T-helper 22 cell (primary cell): ENCODE measurements around the gene PPM1N.
"Not testable (repeated sequence)": the region's sequence is repeated elsewhere in the genome, so short reads cannot be mapped to it uniquely, and the experiment has no call there.

Source experiments
- DNase-seq: peaks from one replicate; pipeline ENCODE4 v3.0.0-alpha.2; 2020; ENCODE audit warnings: low read depth

The PPM1N gene

GRCh38 chr19:45510352-45510751, 12.1 kb downstream of the PPM1N start:
- not testable (repeated sequence) for DNase-seq

- no peak for DNase-seq
Measured at GRCh38 chr19:45511074-45511473, 12.8 kb downstream of the PPM1N start.

DNA sequence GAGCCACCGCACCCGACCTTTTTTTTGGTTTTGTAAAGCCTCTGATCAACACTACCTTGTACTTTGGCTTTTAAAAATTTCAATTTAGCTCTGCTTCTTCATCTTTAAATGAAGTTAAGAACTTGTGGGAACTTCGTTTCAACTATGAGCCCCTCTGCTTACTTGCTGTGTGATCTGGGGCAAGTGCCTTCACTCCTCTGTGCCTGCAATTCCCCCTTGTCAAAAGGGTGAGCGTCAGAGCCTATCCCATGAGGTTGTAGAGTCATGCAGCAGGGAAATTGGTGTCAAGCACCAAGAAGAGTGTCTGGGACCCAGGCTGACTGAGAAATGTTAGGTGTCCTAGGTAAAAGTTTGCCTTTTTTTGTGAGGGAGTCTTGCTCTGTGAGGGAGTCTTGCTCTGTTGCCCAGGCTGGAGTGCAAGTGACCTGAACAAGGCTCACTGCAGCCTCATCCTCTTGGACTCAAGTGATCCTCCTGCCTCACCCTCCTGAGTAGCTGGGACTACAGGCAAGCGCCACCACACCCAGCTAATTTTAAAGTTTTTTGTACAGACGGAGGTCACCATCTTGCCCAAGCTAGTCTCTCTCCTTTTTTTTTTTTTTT, 14.7 kb downstream of the PPM1N start:
- no peak for DNase-seq

- no peak for DNase-seq
Measured at GRCh38 chr19:45514376-45515051, 16.3 kb downstream of the PPM1N start.

DNA sequence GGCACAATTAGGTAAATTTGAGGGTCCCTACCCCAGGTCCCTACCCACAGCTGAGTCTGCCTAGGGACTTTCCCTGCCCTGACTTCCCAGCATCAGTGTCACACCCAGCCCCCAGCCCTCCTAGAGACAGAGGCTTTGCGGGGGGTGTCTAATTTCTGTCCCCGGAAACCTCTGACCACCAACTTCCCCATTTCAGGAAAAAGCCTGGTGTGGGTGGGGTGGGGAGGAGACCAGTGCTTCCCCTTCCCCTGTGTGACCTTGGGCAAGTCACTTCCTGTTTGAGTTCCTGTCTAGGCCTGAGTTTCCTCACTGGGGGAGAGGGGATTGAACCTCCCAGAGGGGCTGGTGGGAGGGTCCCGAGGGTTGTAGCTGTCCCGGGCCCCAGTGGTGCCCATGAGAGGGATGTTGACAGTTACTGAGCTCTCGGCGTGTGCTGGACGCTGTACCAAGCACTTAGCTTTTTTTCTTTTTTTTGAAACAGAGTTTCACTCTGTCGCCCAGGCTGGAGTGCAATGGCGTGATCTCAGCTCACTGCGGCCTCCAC, 16.9 kb downstream of the PPM1N start:
- peak; percentile 26 for DNase-seq

GRCh38 chr19:45515807-45516401, 17.7 kb downstream of the PPM1N start:
- DNase-seq: no peak

- no peak for DNase-seq
Measured at GRCh38 chr19:45517238-45517637, 19.0 kb downstream of the PPM1N start.

GRCh38 chr19:45517641-45518468, 19.6 kb downstream of the PPM1N start:
- no peak for DNase-seq

DNA sequence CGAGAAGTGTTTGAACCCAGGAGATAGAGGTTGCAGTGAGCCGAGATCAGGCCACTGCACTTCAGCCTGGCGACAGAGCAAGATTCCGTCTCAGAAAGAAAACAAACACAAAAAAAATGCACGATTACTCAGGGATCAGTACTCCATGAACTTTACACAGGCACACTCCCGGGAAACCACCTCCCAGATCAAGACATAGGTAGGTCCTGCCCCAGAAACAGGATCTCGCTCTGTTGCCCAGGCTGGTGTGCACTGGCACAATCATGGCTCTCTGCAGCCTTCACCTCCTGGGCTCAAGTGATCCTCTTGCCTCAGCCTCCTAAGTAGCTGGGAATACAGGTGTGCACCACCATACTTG, 20.2 kb downstream of the PPM1N start:
- no peak for DNase-seq

- no peak for DNase-seq
Measured at GRCh38 chr19:45522010-45522941, 24.0 kb downstream of the PPM1N start.

DNA sequence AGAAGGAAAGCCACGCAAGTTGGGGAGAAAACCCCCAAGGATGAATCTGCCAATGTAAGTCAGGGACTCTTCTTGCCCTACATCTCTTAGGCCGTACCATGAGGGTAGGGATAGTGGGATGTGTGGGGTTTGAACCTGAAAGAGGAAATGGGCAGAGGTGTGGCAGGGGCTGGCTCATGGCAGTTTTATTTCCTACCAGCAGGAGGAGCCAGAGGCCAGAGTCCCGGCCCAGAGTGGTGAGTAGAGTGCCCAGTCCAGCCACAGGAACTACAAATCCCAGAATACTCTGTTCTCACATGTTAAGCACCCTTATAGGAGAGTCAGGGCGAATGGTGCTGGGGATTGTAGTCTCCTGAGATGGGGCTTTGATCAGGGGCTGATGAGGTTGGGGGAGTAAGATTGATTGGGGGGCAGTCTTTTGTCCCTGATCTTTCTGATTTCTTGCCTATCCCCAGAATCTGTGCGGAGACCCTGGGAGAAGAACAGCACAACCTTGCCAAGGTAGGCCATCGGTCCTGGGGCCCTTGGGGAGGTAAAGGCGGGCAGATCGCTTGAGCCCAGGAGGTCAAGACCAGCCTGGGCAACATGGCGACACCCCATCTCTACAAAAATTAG, 25.5 kb downstream of the PPM1N start:
- peak; percentile 50 for DNase-seq

DNA sequence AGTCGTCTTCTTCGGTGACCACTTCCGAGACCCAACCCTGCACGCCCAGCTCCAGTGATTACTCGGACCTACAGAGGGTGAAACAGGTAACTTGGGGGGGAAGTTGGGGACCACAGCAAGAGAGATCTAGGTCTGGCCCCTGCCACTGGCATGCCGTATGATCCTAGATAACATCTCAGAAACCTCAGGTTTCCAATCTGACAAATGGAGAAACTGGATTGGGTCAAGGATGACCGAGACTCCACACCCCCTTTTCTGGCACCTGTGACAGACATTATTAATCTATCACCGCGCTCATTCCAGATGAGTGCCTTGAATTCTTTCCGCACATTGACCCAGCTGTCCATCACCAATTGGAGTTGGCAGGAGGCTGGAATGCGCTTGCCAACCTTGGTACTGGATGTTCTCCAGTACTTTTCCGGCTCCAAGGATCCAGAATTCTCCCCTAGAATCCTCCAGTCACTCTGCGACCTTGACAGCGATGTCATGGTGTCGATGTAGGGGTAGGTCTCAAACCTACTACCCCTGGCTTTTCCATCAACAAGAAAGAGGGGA, 26.4 kb downstream of the PPM1N start:
- DNase-seq: no peak

GRCh38 chr19:45526143-45526542, 27.9 kb downstream of the PPM1N start:
- no peak for DNase-seq

- DNase-seq: no peak
Measured at GRCh38 chr19:45526971-45527370, 28.7 kb downstream of the PPM1N start.

- no peak for DNase-seq
Measured at GRCh38 chr19:45527731-45528130, 29.5 kb downstream of the PPM1N start.

GRCh38 chr19:45528149-45528743, 30.0 kb downstream of the PPM1N start:
- no peak for DNase-seq

- no peak for DNase-seq
Measured at GRCh38 chr19:45528744-45529419, 30.6 kb downstream of the PPM1N start.

DNA sequence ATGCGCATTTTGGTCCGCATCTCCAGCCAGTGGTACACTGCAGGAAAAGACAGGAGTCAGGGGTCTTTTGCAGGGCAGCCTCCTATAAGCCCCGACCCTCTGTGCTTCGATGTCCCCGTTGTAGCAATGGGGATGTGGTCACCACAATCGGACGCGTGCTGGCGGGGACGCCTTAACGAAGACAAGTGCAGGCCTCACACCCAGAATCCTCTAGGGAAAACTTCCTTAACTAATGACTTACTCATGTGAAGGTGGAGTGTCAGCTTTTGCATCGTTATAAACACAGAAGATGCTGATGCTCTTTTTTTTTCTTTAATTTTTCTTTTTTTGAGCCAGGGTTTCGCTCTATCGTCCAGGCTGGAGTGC, 31.2 kb downstream of the PPM1N start:
- DNase-seq: no peak

- no peak for DNase-seq
Measured at GRCh38 chr19:45531349-45531748, 33.1 kb downstream of the PPM1N start.

- no peak for DNase-seq
Measured at GRCh38 chr19:45539459-45539858, 41.2 kb downstream of the PPM1N start.
